Inferior parietal cortex (tissue), 1 donor: ENCODE results near the gene GSK3B.

ENCODE experiments used
- DNase-seq: peaks from one replicate; pipeline ENCODE4 v3.0.0-alpha.2; 2016; ENCODE audit errors: extremely low spot score

GSK3B gene

GRCh38 chr3:120095979-120096426 is 1.8 kb upstream of the GSK3B start:
- DNase-seq: no peak

DNA sequence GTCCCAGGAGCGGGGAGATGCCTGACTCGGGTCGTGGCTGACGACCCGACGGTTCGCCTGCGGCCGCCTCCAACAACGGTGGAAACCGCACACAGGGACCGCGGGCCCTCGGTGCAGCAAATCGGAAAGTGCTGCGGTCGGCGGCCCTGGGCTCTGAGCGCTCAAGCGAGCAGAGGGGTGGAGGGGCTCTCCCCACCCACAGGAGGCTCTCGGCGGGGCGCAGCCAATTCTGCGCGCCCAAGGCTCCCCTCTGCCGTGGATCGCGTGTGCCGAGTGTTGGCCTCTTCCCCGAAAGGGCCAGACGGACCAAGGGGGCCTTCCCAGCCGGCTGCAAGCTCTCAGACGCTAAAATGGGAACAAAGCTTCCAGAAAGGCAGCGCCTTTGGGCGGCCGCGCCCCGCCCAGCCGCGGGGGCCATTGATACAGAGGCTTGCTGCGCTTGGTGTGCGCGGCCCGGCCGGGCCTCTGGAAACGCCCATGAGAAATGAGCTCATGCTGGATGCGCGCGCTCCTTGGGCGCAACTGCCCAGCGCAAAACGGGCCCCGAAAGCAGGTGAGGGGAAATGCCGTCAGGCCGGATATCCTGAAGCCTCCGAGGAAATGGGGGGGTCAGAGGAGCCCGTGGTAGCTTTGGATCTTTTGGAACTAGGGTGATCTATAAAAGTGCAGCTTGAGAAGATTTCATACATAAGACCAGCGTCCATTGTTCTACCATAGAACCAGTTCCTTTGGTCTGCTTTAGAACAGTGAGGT is 1.2 kb upstream of the GSK3B start:
- DNase-seq: peak; percentile 81

DNA sequence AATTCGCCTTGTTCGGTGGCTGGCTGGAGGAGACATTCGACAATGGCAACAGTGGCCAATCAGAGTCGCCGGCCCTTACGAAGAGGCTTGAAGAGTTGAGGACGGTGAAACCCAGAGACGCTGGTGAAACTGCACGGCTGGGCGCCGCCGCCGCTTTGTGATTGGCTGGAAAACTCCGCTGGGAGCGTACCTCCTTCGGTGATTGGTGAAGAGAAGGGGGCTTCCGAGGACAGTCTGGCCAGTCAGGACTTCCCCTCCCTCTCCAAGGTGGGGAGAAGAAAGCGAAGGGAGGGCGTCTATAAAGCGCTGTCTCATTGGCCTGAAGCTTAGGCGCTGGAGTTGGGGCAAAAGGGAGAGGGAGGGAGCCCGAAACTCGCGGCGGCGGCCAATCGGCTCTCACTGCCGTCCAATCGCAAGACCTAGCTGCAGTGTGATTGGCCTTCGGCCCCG is 554 bp upstream of the GSK3B start:
- peak; percentile 100 for DNase-seq

DNA sequence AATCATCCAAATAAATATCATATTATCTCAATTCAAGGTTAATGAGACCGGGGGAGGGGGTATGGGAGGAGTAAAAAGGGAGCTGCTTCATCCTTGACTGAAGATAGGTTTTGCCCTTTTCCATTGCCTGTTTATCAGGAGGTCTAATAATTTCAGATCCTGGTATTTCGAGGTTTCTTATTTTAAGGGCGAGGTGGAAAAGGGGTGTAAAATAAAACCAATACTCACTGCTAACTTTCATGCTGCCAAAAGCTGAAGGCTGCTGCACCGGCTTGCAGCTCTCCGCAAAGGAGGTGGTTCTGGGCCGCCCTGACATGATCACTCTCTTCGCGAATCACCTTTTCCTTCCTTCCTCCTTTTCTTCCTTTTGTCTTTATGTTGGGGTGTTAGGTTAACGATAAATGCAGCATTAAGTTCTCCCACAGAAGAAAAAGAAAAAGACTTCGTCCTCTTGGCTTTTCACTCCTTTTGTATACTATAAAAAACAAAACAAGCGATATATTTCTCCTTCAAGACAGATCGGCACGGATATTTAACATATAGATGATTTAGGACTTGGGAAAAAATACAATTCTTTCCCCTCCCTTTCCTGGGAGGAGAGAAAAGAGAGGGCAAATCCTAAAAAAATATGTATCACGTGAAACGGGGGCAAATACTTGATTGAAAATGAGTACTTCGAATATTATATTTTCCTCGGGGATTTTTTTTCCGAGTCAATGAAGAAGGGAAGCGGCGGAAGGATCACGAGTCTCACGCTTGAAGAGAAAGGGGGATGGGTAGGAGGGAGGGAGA is 932 bp downstream of the GSK3B start:
- peak; percentile 73 for DNase-seq

- DNase-seq: peak; percentile 20
These were observed 1.8 kb downstream of the GSK3B start for GRCh38 chr3:120092474-120092873.

GRCh38 chr3:120090422-120090821 is 3.8 kb downstream of the GSK3B start:
- DNase-seq: no peak

DNA sequence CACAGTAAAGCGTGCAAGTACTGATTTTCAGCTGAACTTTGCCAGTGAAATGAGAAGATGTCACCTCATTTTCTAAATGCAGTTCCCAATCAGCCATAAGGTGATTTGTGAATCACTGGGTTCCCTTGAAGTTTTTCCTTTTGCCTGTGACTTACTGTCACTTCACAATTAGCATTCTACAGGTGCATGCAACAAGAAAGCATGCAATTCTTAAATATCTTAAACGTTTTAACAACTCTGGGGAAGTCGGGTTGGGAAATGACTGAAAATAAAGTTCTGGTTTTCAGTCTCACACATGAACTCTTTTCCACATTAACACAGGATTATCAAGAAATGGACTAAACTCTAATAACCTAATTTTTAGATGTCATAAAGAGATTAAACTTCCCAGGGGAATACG is 5.2 kb downstream of the GSK3B start:
- no peak for DNase-seq

DNA sequence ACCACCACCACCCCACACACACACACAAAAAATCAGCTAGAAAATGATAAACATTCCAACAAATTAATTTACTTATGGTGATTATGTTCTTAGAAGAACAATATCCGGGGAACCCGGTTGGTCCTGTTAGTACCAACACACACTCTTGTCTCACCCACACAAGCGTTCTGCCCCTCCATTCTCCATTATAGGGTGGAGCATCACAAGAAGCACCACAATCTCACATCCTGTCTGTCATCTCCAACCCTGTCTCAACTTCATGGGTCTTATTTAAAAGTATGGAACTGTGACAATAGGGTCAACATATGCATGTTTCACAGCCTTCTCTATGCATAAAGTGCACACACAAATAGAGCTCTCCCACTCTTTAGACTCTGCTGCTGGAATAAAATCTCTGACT is 5.6 kb downstream of the GSK3B start:
- DNase-seq: no peak

- no peak for DNase-seq
These were observed 12.5 kb downstream of the GSK3B start for GRCh38 chr3:120081719-120082118.

DNA sequence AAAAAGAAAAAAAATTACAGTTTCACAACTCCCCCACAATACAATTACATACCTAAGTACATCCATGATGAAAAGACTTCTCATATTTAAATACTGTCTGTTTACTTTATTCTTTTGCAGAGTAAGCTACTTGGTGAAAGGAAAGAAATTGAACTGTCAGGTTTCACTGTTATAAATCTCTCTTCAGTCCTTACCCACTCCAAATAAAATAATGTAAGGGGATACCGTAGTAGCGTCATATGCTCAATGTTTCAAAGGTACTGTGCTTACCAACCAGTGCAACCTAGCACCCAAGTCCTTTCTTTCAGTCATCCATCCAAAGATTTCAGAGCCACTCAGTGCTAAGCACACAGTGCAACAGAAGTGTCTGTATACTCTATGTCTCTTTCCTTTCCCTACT is 13.4 kb downstream of the GSK3B start:
- DNase-seq: no peak

GRCh38 chr3:120077731-120078130 is 16.5 kb downstream of the GSK3B start:
- no peak for DNase-seq

DNA sequence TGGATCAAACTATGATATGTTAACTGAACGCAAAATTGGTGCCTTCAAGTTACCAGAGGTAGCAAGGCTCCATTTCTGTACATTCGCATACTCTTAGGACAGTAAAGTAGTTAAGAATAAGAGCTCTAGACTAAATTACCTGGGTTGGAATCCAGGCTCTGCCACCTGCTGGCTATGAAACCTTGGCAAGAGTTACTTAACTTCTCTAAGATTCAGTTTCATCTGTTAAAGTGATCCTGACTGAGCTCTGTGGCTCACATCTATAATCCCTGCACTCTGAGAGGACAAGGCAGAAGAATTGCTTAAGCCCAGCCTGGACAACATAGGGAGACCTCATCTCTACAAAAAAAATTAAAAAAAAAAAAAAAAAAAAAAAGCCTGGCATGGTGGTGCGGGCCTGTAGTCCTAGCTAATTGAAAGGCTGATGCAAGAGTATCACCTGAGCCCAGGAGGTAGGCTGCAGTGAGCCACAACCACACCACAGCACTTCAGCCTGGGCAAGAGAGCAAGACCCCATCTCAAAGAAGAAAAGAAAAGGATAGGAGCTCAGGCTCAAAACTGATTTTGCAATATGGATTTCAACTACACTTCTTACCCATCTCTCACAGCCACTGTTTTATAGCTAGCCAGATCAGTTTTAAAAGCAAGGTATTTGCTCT is 21.3 kb downstream of the GSK3B start:
- DNase-seq: no peak

DNA sequence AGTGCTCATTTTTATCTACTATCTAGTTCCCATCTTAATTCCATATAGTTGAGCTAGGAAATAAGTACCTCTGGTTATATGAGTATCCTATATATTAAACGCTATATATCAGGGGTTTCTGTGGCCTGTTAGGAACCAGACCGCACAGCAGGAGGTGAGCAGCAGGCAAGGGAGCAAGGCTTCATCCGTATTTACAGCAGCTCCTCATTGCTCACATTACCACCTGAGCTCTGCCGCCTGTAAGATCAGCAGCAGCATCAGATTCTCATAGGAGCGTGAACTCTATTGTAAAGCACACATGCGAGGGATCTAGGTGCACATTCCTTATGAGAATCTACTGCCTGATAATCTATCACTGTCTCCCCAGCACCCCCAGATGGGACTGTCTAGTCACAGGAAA is 23.0 kb downstream of the GSK3B start:
- DNase-seq: no peak

DNA sequence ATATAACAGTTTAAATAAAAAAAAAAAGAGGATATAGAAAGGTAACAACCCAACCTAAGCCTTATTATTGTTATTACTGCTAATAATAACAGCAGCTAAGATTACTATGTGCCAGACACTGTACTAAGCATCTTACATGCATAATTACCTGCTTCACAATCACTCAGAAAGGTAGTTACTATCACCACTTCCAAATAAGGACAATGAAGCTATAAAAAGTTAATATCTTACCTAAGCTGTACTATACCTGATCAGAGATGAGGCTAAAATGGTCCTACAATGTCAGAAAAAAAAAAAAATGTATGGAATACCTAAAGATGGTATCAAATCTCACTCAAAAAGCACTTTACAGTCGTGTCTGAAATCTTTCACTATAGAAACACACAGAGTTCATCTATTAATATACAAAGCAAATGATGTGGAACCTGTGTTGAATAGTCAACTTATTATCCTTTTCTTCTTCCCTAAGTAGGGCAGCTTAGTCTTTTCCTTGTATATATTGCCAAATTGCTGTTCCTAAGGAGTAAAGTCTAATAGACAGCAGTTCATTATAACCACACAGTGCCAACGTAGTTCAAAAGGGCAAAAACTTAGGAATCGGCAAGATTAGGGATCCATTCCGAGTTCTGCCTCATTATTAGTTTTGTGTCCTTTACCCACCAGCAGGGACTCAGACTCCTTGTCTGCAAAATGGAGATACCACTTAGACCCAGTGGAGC is 23.8 kb downstream of the GSK3B start:
- DNase-seq: no peak

DNA sequence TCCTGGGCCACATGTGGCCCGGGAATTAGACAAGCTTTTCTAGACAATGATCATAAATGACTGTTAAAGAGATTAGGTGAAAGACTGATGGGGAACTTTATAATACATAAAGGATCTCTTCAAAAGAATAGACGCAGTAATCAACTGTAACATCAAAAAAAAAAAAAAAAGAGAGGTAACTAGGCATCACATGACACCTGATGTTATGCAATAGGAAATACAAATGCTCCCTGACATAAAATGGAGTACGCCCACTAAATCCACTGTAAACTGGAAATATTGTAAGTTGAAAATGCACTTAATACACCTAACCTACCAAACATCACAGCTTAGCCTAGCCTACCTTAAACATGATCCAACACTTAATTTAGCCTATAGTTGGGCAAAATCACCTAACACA is 27.2 kb downstream of the GSK3B start:
- DNase-seq: no peak

- DNase-seq: no peak
These were observed 27.6 kb downstream of the GSK3B start for GRCh38 chr3:120066634-120067033.

DNA sequence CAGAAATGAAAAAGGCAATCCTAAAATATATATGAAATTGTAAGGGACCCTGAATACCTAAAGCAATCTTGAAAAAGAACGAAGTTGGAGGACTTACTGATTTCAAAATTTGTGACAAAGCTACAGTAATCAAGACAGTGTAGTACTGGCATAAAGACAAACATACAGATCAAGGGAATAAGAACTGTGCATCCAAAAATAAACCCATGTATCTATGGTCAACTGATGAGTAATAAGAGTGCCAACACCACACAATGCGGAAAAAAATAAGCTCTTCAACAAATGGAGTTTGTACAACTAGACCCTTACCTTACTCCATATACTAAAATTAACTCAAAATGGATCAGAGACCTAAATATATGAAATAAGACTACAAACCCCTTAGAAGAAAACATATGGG is 29.6 kb downstream of the GSK3B start:
- DNase-seq: no peak

- DNase-seq: no peak
These were observed 31.8 kb downstream of the GSK3B start for GRCh38 chr3:120062474-120062873.

DNA sequence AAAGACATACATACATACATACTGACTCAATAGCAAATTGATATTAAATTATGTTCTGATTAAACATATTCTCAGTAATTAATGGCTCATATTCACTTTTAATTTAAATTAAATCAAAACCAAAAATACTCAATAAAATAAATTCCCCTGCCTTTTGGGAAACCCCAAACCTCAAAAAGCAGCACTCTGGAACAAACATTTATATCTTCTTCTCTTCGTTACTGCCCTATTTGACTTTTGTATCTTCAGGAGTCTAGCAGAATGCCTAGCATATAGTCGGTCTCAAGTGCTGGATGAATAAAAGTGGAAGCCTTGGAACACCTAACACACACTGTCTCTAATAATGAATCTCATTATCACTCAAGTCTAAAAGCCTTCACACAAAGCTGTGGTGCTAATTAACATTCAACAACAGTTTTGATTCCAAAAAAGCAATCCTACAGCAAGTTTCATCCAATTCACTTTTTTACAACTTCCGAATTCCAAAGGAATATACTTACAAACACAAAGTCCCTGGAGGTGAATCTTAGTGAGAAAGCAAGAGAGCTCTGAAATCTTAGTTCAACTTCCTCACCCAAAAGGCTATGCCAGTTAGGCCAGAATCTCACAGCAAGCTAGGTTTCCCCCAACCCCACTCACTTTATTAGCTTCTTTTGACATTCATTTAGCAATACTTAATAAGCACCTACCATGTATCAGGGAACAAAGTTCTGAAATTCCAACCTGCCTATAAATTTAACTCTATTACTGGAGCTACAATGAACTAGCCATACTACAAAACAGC is 35.0 kb downstream of the GSK3B start:
- no peak for DNase-seq

DNA sequence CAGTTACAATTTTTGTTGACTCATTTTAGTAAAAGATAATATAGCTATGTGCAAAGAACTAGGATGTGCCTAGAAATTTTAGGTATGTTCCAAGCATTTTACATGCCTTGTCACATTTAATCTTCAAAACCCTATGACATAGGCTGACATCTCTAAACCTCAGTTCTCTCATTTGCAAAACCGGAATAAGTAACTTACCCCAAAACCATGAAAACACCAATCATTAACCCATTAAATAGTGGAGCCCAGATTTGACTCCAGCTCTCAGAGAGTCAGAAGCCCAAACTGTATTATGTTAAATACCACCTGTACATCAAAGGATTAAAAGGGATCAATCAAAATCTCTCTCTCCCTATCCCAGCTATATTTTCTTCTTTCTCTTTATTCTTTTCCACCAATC is 36.6 kb downstream of the GSK3B start:
- no peak for DNase-seq

GRCh38 chr3:120057029-120057428 is 37.2 kb downstream of the GSK3B start:
- no peak for DNase-seq
